Measurements from ENCODE around the gene HLA-E.

HLA-E gene

DNA sequence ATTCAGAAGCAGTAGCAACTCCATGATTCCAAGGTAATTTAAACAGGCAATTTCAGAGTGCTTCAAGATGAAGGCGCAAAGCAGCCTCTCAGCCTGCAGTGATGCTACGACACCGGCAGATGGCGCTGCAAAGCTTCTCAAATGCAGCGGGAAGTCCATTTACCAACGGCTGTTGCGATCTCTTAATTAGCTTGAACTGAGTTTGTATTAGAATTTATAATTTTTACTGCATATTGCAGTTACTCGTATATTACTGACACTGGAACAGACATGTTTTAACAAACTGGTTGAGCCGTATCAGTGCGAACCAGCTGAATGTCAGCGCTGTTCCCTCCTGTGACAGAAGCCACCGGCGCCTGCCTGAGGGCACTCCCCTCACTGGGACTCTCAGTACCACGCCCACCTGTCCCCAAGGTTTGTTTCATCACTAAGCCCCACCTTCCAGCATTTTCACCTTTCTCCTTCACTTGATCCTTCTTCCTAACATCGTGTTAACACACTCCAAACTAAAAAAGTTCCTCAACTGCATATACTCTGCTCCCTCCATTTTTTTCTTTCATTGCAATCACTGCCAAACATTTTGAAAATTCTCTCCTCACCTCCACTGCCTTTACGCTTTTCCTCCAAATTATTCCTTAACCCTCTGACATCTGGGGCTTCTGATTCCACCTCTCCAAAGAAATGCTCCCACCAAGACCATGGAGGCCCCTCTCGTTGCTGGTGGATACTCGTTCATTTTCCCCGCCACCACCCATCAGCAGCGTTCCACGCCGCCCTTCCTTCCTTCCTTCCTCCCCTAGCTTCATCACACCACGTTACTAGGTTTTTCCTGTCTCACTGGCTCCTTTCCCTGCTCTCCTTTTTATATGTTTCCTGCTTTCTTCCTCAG is 52.5 kb downstream of the HLA-E start:
- no peak for TF ChIP-seq EZH2phosphoT487 (IDR thresholded peaks at IDR 0.05; ENCODE audit: low read depth)
- TF ChIP-seq, protein P1, sequence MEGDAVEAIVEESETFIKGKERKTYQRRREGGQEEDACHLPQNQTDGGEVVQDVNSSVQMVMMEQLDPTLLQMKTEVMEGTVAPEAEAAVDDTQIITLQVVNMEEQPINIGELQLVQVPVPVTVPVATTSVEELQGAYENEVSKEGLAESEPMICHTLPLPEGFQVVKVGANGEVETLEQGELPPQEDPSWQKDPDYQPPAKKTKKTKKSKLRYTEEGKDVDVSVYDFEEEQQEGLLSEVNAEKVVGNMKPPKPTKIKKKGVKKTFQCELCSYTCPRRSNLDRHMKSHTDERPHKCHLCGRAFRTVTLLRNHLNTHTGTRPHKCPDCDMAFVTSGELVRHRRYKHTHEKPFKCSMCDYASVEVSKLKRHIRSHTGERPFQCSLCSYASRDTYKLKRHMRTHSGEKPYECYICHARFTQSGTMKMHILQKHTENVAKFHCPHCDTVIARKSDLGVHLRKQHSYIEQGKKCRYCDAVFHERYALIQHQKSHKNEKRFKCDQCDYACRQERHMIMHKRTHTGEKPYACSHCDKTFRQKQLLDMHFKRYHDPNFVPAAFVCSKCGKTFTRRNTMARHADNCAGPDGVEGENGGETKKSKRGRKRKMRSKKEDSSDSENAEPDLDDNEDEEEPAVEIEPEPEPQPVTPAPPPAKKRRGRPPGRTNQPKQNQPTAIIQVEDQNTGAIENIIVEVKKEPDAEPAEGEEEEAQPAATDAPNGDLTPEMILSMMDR (IDR thresholded peaks at IDR 0.05; ENCODE audit: low read depth, low read length), result peak; percentile 84
- H3K4me2 ChIP-seq (ENCODE audit: low read length), result peak overlapping the region; percentile 76
- peak overlapping the region; percentile 74 for H3K4me3 ChIP-seq (ENCODE audit: low read length)
- no peak overlapping the region for H3K9ac ChIP-seq (ENCODE audit: low read length)
- no peaks in the 10 kb centered on the region for H3K9me3 ChIP-seq (ENCODE audit: insufficient read depth, low read length)
- peaks cover 17% of the 10 kb centered on the region; the same call in 1 of the 2 replicates for H3K4me1 ChIP-seq (ENCODE audit: low read length)
- H4K20me1 ChIP-seq (ENCODE audit: insufficient read depth, low read length), result no peaks in the 10 kb centered on the region
- H3K27ac ChIP-seq (ENCODE audit: low read length), result no peak overlapping the region
- no peaks in the 10 kb centered on the region for H3K79me2 ChIP-seq (ENCODE audit: low read length)
- no peaks in the 10 kb centered on the region for H3K36me3 ChIP-seq (replicated peaks; ENCODE audit: low read depth, low read length)
- H2AFZ ChIP-seq (ENCODE audit: low read depth, low read length), result no peak overlapping the region
- no peaks in the 10 kb centered on the region for H3K27me3 ChIP-seq (ENCODE audit: low read depth, low read length)

DNA sequence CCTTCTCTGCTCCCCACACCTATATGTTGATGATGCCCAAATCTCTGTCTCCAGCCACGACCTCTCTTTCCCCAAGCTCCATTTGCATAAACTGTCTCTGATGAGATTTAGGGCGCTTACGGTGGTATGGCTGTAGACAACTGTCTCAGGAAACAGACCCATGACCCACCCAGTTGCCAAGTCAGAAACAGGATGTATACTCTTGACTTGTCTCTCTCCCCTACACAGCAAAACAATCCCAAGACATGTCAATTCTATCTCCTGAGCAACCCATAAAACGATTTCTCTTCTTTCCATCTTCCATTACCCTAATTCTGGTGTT is 53.1 kb downstream of the HLA-E start:
- Histone ChIP-seq H3K27ac (ENCODE audit: low read length) (no peak overlapping the region), H3K36me3 (replicated peaks; ENCODE audit: low read depth, low read length) (no peaks in the 10 kb centered on the region), H3K9me3 (ENCODE audit: insufficient read depth, low read length) (no peaks in the 10 kb centered on the region), H3K4me3 (ENCODE audit: low read length) (no peak overlapping the region), H3K4me2 (ENCODE audit: low read length) (0 out of 2 replicates have a peak overlapping the region, but pooled peaks have one; percentile 76), H2AFZ (ENCODE audit: low read depth, low read length) (no peak overlapping the region), H3K9ac (ENCODE audit: low read length) (no peak overlapping the region), H3K79me2 (ENCODE audit: low read length) (no peaks in the 10 kb centered on the region), H4K20me1 (ENCODE audit: insufficient read depth, low read length) (no peaks in the 10 kb centered on the region), H3K27me3 (ENCODE audit: low read depth, low read length) (no peaks in the 10 kb centered on the region), H3K4me1 (ENCODE audit: low read length) (peaks cover 17% of the 10 kb centered on the region; the same call in 1 of the 2 replicates)
- TF ChIP-seq, protein P1 (IDR thresholded peaks at IDR 0.05; ENCODE audit: low read depth, low read length), result no peak
- no peak for TF ChIP-seq EZH2phosphoT487 (IDR thresholded peaks at IDR 0.05; ENCODE audit: low read depth)

DNA sequence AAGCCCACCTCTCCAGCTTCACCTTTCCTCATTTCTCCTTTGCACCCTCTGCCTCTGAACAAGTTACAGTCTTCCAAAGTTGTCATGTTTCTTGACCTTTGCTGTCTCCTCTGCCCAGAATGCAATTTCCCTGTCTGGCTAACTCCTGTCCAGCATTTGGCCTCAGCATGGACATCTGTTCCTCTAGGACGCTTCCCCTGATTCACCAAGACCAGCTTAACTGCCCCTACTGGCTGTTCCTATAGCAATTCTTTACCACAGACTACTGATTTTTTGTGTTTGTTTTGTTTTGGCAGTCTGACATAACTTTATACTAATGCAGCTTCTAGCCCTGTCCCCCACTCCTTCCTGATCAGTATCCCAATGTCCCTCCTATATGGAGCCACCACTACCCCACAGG is 53.6 kb downstream of the HLA-E start:
- no peak for TF ChIP-seq EZH2phosphoT487 (IDR thresholded peaks at IDR 0.05; ENCODE audit: low read depth)
- TF ChIP-seq, protein P1 (IDR thresholded peaks at IDR 0.05; ENCODE audit: low read depth, low read length), result no peak
- no peaks in the 10 kb centered on the region for H3K9me3 ChIP-seq (ENCODE audit: insufficient read depth, low read length)
- H3K4me2 ChIP-seq (ENCODE audit: low read length), result no peak overlapping the region

More for the DNA sequence above, 53.6 kb downstream of the HLA-E start:
- no peak overlapping the region for H3K4me3 ChIP-seq (ENCODE audit: low read length)
- no peaks in the 10 kb centered on the region for H3K79me2 ChIP-seq (ENCODE audit: low read length)
- H3K36me3 ChIP-seq (replicated peaks; ENCODE audit: low read depth, low read length), result no peaks in the 10 kb centered on the region
- no peaks in the 10 kb centered on the region for H3K27me3 ChIP-seq (ENCODE audit: low read depth, low read length)
- H3K27ac ChIP-seq (ENCODE audit: low read length), result no peak overlapping the region
- no peak overlapping the region for H2AFZ ChIP-seq (ENCODE audit: low read depth, low read length)
- no peak overlapping the region for H3K9ac ChIP-seq (ENCODE audit: low read length)
- no peaks in the 10 kb centered on the region for H4K20me1 ChIP-seq (ENCODE audit: insufficient read depth, low read length)
- H3K4me1 ChIP-seq (ENCODE audit: low read length), result peaks cover 14% of the 10 kb centered on the region; the same call in 1 of the 2 replicates
